GM19463 (cell line): ENCODE measurements around the gene CAPSL.
"Not testable (repeated sequence)": the region's sequence is repeated elsewhere in the genome, so short reads cannot be mapped to it uniquely, and the experiment has no call there.

Experiments
- ATAC-seq: cut with Tn5 transposase; IDR thresholded peaks from one replicate; pipeline ENCODE4 v1.9.1; 2021; ENCODE audit warnings: mild to moderate bottlenecking, moderate library complexity; ENCODE audit not compliant: unreplicated experiment

Gene CAPSL

GRCh38 chr5:35908228-35908627 lies 30.2 kb downstream of the CAPSL start:
- no peak for ATAC-seq

- peak; percentile 51 for ATAC-seq
Measured at GRCh38 chr5:35904443-35905132, 33.8 kb downstream of the CAPSL start.

- no peak for ATAC-seq
Measured at GRCh38 chr5:35903631-35904203, 34.7 kb downstream of the CAPSL start.

- ATAC-seq = peak; percentile 68
Measured at GRCh38 chr5:35902046-35902672, 36.3 kb downstream of the CAPSL start.

- no peak for ATAC-seq
Measured at GRCh38 chr5:35900972-35901695, 37.3 kb downstream of the CAPSL start.

GRCh38 chr5:35899800-35900199 lies 38.6 kb downstream of the CAPSL start:
- peak; percentile 32 for ATAC-seq

GRCh38 chr5:35898952-35899660 lies 39.3 kb downstream of the CAPSL start:
- ATAC-seq = no peak

- no peak for ATAC-seq
Measured at GRCh38 chr5:35894131-35894530, 44.3 kb downstream of the CAPSL start.

- not testable (repeated sequence) for ATAC-seq
Measured at GRCh38 chr5:35892799-35893198, 45.6 kb downstream of the CAPSL start.

- no peak for ATAC-seq
Measured at GRCh38 chr5:35890021-35891020, 48.1 kb downstream of the CAPSL start.

- ATAC-seq = no peak
Measured at GRCh38 chr5:35887321-35888100, 50.9 kb downstream of the CAPSL start.

GRCh38 chr5:35886381-35886780 lies 52.0 kb downstream of the CAPSL start:
- ATAC-seq = no peak

- ATAC-seq = no peak
Measured at GRCh38 chr5:35884773-35885172, 53.6 kb downstream of the CAPSL start.

GRCh38 chr5:35884191-35884769 lies 54.1 kb downstream of the CAPSL start:
- ATAC-seq = peak; percentile 85

GRCh38 chr5:35881758-35882157 lies 56.7 kb downstream of the CAPSL start:
- no peak for ATAC-seq

- ATAC-seq = no peak
Measured at GRCh38 chr5:35880156-35880555, 58.3 kb downstream of the CAPSL start.

- ATAC-seq = no peak
Measured at GRCh38 chr5:35879649-35880048, 58.8 kb downstream of the CAPSL start.

GRCh38 chr5:35879096-35879495 lies 59.3 kb downstream of the CAPSL start:
- ATAC-seq = no peak

- no peak for ATAC-seq
Measured at GRCh38 chr5:35878079-35878478, 60.3 kb downstream of the CAPSL start.
